NCI-H510A treated with DMSO at 0.1 percent for 48 hours (cell line): Measurements from ENCODE around the gene CYP27A1.
"Not testable (repeated sequence)": the region's sequence is repeated elsewhere in the genome, so short reads cannot be mapped to it uniquely, and the experiment has no call there.

Source experiments
- DNase-seq: peaks from one replicate; lab custom pipeline; 2025; lab: John Stamatoyannopoulos, UW

The CYP27A1 gene

DNA sequence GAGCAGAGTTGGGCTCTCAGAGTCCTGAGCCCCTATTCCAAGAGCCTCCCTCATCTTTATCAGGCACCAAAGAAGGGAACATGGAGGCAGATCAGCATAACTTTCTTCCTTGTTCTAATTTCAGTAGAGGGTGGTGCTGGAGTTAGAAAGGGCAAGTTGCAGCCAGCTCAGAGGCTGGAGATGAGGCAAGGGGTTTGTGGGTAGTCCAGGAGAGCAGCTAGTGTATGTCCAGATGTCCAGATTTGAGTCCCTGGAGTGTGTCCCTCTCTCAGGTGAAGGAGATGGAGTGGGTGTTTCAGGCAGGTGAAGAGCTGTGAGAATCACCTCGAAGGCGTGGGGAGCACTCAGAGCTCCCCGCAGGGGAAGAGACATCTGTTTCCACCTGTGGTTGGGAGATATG lies 50.1 kb downstream of the CYP27A1 start:
- DNase-seq, result no peak

DNA sequence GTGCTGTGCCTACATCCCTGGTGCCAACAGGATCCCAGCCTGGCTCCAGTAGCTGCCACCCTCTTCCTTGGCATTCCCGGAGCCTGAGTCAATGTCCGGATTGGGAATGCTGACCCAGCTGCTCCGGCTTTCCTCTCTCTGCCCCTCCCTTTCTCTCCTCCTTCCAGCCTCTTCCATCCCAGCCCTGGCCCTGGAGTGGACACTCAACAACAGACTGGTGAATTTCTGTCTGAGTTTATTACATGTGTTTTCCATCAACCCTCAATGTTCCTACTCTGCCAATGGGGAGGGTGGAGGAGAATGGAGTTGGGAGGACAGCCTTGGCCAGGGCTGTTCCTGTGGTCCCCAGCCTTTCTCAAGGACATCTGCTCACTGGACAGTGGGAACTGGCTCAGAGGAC lies 50.6 kb downstream of the CYP27A1 start:
- DNase-seq, result no peak

DNA sequence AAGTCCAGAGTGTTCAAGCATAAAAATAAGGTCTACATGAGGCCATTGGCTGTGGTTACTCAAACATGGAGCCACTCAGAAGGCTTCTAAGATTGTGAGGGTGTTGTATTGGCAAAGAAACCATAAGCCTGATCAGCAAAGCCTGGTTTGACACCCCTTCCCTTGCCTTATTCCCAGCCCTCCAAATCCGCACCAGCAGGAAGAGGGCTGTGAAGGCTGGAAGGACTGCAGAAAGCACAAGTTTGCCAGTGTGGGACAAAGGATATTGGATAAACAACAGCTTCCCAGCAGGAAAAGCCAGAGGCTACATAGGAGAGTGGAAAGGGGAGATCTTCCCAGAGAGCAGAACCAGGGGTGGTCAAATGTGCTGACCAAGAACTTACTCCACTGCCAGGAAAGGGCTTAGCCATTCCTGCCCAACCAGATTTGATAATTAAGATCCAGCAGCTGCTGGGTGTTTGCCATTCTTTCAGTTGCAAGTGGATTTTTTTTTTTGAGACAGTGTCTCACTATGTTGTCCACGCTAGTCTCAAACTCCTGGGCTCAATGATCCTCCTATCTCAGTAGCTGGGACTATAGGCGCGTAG lies 51.2 kb downstream of the CYP27A1 start:
- DNase-seq, result no peak

DNA sequence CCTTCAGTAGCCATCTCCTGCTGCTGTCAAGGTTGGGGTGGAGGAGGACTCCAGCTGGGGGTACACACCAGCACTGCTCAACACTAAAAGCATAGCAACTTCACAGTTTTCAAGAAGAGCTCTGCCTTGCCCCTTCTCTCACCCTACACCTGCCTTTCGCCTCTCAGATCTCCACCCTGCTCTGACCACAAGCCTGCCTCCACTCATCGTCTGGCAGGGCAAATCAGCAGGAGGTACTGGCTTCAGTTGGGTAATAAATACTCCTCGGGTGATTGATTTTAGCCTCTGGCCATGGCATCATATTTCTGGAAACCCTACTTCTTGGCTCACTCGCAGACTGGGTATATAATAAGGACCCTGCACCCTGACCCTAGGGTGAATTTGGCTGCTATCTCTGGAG lies 52.7 kb downstream of the CYP27A1 start:
- no peak for DNase-seq

DNA sequence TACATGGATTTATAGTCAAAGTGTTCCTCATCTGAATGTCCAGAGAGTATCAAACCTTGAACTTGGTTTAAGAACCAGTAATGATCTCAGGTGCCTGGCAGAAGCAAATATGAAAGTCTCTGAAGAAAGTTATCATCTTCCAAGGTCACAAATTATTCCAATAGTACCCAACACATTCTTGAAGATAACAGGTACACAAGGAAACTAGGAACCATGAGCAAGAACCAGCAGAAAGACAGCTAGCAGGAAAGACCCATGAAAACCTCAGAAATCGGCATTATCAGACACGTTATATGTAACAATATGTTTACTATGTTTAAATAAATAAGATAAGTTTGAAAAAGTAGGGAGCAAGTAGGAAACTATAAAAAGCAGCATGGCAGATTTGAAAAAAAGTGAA lies 55.5 kb downstream of the CYP27A1 start:
- no peak for DNase-seq

DNA sequence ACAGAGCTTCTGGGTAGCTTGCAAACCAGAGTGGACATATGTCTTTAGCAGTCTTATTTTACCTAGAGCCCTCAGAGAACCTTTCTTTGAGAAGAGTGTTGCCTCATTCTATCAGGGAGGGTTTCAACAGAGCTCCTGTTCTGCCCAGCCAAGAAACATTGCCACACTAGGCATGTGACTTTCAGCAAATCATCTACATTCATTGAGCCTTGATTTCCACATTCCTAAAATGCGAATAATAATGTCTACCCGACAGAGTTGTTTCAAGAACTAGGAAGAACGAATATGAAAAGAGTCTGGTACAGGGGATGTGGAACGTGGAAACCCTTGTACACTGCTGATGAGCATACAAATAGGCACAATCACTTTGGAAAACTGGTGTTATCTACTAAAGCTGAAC lies 57.5 kb downstream of the CYP27A1 start:
- no peak for DNase-seq

DNA sequence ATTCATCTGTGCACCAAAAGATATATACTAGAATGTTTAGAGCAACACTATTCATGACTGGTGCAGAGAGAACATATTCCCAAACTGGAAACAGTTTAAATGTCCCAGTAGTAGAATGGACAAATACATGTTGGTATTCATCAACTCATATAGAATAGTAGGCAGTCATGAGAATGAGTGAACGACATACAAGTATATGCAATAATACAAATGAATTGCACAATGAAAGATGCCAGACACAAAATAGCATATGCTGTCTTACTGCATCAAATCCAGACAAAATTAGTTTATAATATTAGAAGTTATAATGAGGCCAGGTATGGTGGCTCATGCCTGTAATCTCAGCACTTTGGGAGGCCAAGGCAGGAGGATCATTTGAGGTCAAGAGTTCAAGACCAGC lies 57.9 kb downstream of the CYP27A1 start:
- DNase-seq, result no peak

DNA sequence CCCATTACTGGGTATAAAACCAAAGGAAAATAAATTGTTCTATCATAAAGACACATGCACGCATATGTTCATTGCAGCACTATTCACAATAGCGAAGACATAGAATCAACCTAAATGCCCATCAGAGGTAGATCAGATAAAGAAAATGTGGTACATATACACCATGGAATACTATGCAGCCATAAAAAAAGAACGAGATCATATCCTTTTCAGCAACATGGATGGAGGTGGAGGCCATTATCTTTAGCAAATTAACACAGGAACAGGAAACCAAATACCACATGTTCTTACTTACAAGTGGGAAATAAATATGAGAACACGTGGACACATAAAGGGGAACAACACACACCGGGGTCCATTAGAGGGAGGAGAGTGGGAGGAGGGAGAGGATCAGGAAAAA lies 62.4 kb downstream of the CYP27A1 start:
- not testable (repeated sequence) for DNase-seq

DNA sequence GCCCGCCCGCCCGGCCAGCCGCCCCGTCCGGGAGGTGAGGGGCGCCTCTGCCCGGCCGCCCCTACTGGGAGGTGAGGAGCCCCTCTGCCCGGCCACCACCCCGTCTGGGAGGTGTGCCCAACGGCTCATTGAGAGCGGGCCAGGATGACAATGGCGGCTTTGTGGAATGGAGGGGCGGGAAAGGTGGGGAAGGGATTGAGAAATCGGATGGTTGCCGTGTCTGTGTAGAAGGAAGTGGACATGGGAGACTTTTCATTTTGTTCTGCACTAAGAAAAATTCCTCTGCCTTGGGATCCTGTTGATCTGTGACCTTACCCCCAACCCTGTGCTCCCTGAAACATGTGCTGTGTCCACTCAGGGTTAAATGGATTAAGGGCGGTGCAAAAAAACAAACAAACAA lies 65.0 kb downstream of the CYP27A1 start:
- not testable (repeated sequence) for DNase-seq

DNA sequence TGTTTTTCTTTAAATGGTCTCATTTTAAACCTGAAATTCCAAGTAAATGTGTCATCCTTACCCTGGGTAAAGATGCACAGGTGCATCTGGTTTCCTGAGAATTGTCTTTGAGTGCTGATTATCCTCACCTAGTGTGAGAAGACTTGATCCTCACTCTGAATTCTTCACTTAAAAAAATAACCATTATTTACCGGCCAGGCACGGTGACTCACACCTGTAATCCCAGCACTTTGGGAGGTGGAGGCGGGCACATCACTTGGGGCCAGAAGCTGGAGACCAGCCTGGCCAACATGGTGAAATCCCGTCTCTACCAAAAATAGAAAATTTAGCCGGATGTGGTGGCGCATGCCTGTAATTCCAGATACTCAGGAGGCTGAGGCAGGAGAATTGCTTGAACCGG lies 67.8 kb downstream of the CYP27A1 start:
- DNase-seq, result no peak

DNA sequence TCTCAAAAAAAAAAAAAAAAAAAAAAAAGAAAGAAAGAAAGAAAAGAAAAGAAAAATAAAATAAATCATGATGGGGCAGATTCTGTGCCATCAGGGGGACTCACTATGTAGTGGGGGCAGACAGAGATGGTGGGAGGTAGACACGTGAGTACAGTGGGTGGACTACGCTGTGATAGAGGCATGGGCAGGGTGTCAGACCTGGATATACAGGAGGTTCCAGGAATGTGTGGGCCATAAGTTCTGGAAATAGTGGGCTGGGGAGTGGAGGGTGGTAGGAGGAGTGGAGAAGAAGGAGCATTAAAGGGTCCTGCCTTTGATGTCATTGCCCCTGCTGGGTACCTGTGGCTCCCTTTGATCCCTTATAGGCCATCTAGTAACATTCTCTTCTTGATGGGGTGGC lies 68.8 kb downstream of the CYP27A1 start:
- DNase-seq, result no peak

DNA sequence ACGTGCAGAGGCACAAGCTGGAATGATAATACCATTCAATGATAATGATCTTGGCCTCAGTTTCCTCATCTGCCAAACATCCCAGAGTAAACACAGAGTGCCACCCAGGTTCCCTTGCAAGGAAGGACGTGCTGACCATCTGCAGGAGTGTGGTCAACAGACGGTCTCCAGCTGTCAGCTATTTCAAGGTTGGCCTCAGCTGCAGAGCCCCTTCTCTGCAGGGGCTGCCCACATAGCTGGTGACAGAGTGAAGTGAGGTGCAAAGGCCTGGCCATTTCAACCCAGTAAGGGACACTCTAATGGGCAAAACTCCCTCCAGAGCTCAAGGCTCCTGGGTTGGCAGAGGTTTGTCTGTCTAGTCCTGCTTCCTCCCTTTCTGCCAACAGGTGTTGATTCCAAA lies 69.3 kb downstream of the CYP27A1 start:
- DNase-seq, result no peak

DNA sequence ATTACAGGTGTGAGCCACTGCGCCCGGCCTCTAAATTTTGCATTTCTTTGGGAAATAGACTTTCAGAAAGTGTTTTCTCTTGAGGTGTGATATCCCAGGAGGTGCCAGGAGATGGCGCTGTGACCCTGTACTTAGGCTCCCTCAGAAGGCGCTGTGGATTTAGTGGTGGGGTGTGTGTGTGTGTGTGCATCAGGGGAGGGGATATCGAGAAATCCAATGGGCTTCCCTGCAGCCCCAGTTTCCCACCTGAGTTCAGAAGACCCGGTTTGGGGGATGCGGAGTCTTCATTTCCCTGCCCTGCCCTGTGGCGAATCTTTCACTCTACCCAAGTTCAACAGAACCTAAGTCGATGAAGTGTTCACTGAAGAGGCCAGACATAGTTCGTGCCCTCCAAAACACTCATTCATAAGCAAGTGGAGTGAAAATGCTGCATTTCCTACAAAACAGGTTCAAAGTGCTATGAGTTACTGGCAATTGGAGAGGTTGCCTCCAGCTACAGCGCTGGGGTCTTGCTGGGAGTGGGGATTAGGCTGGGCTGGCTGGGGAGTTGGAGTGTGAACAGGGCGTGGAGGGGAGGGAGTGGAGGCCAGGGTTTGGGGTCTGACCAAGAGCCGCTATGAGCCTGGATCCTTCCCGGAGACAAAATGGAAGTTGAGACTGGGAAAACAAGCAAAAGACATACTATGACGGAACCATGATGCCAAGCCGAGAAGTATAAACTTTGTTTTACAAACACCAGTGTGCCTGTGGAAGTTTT lies 71.1 kb downstream of the CYP27A1 start:
- DNase-seq, result peak; percentile 67

DNA sequence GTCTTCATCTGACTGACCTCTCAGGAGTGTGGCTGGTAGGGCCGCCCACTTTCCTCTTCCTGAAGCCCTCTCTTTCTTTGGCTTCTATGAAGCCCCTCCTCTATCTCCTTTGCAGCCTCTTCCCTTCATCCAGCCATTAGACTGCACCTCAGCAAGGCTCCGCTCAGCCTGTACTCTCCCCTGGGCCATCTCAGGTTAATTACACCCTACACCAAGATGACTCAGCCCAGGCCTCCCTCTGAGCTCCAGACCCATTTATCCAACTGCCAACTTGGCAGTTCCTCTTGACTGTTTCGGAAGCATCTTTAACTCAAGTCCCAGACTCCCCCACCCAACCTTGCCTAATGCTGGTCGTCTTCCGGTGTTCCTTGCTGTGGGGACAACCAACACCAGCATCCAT lies 71.8 kb downstream of the CYP27A1 start:
- DNase-seq, result no peak

DNA sequence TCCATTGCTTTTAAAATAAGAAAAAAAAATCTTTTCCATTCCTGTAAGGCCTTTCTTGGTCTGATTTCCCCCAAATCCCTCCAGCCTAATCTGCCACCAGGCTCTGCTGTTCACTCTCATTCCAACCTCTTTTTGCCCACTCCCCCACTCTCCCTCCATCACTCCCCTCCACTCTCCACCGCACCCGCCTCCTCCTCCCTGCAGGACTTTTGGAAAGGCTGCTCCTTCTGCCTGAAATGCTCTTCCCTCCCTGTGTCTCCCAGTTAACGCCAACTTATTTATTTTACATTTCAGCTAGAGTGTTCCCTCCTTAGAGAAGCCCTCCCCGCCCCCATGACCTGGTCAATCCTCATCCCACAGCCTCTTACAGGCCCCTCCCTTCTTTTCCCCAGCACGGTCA lies 72.9 kb downstream of the CYP27A1 start:
- no peak for DNase-seq

DNA sequence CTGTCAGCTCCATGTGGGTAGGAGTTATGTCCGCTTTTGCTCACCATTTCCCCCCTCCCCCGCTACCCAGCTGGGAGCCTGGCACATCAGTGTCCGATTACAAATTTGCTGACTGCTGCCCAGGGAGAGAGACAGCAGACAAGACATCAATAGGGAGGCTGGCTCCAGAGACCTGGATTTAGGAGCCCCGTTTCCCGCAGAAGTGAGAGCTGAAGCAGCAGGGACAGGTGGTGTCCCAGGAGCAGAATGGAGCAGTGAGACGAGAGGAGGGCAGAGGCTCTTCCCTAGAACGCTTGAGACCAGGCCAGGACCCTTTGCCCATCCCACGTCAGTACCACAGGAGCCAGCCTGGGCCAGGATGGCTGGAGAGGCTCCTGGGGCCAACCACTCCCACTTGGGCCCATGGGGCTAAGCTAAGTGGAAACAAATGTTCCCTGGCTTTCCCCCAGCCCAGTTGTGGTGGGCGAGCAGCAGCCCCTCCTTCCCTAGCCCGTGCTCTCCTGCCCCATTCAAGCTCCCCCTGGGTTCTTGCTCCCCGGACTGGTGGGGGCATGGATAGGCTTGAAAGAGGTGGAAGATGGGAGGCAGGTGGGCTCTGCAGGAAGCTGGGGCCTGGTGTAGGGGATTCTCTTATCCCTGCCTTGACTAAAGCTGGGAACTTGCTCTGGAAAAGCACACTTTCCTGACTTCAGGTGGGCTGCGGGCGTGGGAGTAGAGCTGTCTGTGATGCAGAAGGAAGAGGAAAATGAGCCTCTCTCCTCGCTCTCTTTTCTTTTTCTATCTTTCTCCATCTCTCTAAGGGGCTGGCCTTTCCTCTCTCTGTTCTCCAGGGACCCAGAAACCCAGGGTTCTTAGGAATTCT lies 73.6 kb downstream of the CYP27A1 start:
- DNase-seq, result no peak

DNA sequence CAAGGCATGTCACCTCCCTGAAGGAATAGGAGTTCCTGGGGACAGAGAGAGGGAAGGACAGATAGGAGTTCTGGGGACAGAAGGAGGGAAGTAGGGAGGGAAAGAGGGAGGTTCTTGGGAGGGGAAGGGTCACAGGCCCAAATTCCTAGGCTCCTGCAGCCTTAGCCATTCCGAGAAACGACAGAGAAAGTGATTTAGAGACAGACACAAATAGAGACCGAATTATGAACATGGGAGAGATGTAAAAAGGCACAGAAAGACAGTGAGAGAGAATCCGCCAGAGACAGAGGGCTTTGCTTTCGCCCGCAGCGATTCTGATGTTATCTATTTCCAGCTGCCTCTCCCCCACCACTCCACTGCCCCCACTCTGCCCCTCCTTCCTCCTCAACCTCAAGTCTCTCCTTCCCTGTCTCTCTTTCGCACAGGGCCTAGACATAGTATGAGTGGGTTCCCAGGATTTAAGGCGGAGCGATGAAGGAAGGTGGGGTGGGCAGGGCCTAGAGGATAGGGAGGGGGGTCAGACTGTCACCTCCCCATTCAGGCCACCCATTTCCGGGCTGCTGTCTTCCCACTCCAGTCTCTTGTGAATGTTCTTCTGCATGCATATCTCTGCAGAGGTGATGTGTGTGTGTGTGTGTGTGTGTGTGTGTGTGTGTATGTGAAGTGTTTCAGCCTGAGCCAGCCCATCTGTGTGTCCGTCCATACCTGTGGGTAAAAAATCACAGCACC lies 74.4 kb downstream of the CYP27A1 start:
- no peak for DNase-seq

DNA sequence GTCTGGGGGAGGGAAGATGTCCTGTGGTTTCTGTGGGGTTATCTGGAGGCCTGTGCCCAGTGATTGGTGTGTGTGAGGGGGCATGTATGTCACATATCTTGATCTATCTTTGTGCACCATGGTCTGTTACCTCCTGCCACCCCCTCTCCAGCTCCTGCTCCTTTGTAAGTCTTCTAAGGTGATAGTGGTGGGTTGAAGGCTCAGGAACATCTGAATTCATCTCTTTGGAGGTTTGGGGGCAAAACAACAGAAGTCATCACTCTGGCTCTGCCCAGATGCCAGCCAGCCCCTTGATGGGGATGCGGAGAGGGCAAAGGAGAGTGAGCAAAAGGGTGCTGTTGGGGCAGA lies 74.9 kb downstream of the CYP27A1 start:
- DNase-seq, result no peak

DNA sequence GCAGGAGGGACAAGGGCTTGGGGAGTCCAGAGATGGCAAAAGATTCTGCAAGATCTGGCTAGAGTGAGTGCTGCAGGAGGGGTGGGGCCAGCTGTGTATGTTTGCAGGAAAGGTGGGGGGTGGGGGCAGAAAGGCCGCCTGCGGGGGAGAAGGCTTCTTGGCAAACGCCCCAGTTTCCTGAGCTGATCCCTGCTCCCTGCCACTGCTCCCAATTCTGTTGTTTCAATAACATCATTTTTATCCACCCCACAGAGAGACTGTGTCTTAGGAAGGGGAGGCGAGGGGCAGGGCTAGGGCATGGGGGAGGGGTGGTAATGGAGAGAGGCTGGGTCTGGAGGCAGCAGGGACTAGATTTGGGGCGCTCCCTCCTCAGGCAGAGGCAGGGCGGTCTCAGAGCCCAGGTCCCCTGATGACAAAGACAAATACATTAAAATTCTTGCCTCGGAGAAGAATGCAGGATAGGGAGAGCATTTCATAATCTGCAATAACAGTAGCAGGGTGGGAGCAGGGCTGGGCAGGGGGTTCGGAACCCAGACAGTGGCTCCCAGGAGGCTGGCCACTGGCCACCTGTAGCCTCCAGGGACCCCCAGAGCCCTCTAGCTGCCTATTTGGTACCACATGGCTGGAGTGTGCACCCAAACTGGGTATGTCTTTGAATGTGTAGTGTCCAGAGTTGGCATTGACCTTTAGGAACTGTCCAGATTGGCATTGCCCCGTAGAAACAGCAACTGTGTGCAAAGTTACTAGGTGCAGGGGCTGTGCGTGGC lies 75.6 kb downstream of the CYP27A1 start:
- no peak for DNase-seq

DNA sequence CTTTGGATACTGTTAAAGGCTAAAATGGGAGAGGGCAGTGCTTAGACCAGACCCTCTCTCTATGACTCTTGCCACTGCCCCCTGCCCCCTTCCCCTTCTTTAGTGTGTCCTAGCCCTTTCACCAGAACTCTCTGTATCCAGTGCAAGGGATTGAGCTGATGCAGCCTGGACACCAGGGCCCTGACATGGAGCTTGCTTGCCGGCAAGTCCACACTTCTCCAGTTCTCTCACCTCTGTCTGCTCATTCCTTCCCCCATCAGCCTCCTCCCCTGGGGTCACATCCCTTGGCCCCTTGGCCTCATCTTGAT lies 76.1 kb downstream of the CYP27A1 start:
- DNase-seq, result no peak

DNA sequence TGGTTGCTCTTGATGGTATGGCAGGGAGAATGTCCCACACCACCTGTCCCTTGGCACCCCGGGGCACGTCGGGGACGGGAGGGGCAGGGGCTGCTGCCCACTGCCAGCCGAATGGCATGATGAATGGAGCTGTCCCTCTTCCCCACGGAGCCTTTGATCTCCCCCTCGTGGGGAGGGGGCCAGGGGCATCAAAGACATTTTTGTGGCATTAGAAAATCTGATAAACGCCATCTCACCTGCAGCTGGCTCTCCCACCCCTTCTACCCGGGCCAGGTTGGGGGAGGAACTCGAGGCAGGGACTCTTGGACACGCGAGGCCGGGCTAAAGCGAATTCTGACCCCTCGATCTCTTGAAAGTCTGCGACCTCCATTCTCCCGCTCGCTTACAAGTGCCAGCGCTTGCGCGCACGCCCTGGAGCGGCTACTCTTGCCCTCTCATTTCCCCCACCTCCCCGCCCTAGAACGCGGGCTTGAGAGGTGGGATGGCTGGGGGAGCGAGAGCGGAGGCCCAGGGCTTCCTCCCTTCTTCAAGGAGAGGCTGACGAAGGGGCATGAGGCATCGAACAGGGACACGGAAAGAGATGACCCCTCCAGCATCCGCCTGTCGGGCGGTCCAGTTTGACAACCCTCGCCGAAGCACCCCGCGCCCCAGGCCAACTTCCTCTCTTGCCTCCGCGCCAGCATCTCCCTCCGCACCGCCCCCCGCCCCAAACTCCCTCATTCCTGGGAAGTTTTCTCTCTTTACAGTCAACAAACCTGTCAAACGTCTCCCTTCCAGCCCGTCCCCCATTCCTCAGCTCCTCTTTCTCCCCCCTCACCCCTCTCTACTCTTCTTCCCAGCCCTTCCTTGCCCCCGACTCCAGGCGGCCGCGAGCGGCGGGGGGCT lies 77.0 kb downstream of the CYP27A1 start:
- no peak for DNase-seq
